Liver (tissue), 9 donors: ENCODE measurements around the gene NPTN. TPM values are rescaled to one million over a fixed set of nuclear protein-coding genes. Genes with fewer than 3 reads are reported as not detected.

Source experiments
- DNase-seq: peaks from one replicate; pipeline ENCODE4 v3.0.0-alpha.2; 2017; ENCODE audit warnings: low spot score
- H3K27ac ChIP-seq, 2 donors: one replicate each; pipeline ENCODE4 v1.7.0; 2013; ENCODE audit warnings: inconsistent platforms in 2 of 2, low read length in 2 of 2, control low read depth in 1 of 2, low read depth in 1 of 2, mild to moderate bottlenecking in 1 of 2
- H3K27me3 ChIP-seq, 4 donors: one replicate each; pipeline versions ENCODE4 v1.6.1 to v1.7.0; 2013; ENCODE audit warnings: low read length in 3 of 4, inconsistent platforms in 1 of 4, mild to moderate bottlenecking in 1 of 4, moderate library complexity in 1 of 4; ENCODE audit not compliant: control insufficient read depth in 4 of 4, insufficient read depth in 4 of 4
- H3K36me3 ChIP-seq, 4 donors: one replicate each; pipeline versions ENCODE4 v1.6.1 to v1.7.0; 2013; ENCODE audit warnings: low read length in 3 of 4, mild to moderate bottlenecking in 3 of 4, low read depth in 1 of 4, moderate library complexity in 1 of 4; ENCODE audit not compliant: control insufficient read depth in 4 of 4, insufficient read depth in 3 of 4
- H3K4me1 ChIP-seq, 4 donors: one replicate each; pipeline versions ENCODE4 v1.6.1 to v1.7.0; 2013; ENCODE audit warnings: low read length in 3 of 4, mild to moderate bottlenecking in 3 of 4, moderate library complexity in 1 of 4; ENCODE audit not compliant: control insufficient read depth in 4 of 4, insufficient read depth in 4 of 4
- H3K4me3 ChIP-seq, 3 donors: one replicate each; pipeline versions ENCODE4 v1.6.1 to v1.7.0; 2013; ENCODE audit warnings: low read length in 3 of 3, control low read depth in 1 of 3, low read depth in 1 of 3, mild to moderate bottlenecking in 1 of 3
- H3K9ac ChIP-seq, 2 donors: one replicate each; pipeline ENCODE4 v1.7.0; 2013; ENCODE audit warnings: low read length in 2 of 2, mild to moderate bottlenecking in 2 of 2, moderate library complexity in 2 of 2, control low read depth in 1 of 2, low read depth in 1 of 2
- H3K9me3 ChIP-seq, 4 donors: one replicate each; pipeline versions ENCODE4 v1.6.1 to v1.7.0; 2013; ENCODE audit warnings: low read length in 3 of 4; ENCODE audit not compliant: control insufficient read depth in 4 of 4
- FOXA1 ChIP-seq: IDR thresholded peaks from 2 replicates; pipeline ENCODE4 v1.6.1; 2016; ENCODE audit warnings: antibody characterized with exemption
- FOXA2 ChIP-seq: IDR thresholded peaks from 2 replicates; pipeline ENCODE4 v1.6.1; 2016; ENCODE audit warnings: antibody characterized with exemption
- HNF4G ChIP-seq: IDR thresholded peaks from 2 replicates; pipeline ENCODE4 v1.6.1; 2016; ENCODE audit warnings: antibody characterized with exemption
- NR2F2 ChIP-seq: IDR thresholded peaks from 2 replicates; pipeline ENCODE4 v1.6.1; 2016; ENCODE audit warnings: antibody characterized with exemption
- SP1 ChIP-seq: IDR thresholded peaks from 2 replicates; pipeline ENCODE4 v1.6.1; 2018; ENCODE audit warnings: antibody characterized with exemption, mild to moderate bottlenecking
- WGBS: extraction: QIAGEN DNeasy Blood & Tissue Kit; methylation state at CpG from one replicate; pipeline ENCODE4 v1.1.7; 2013; 5-methylcytosine and 5-hydroxymethylcytosine counted together
- polyA plus RNA-seq, 2 donors: library from polyadenylated mRNA; stranded (reverse) in 1 of 2; unstranded in 1 of 2; fragments of 200-250 nt in 1 of 2; fragments of >200 nt in 1 of 2; fragmentation: Nextera tagmentation in 1 of 2; extraction: Ambion mirVana in 1 of 2; gene quantifications; one replicate each; pipeline versions ENCODE4 v1.2.1 to v1.2.3, GENCODE V29; 2013 to 2015
- total RNA-seq, 2 donors: library from RNA; depleted of rRNA; stranded (reverse); fragments of >200 nt; gene quantifications; one replicate each; pipeline ENCODE4 v1.2.3, GENCODE V29; 2014
- TF ChIP-seq, protein P1 (sequence below): fragments of 150-350 bp; IDR thresholded peaks from 2 replicates; pipeline ENCODE4 v1.5.1; 2017; ENCODE audit warnings: improper control_type of control experiment, low read depth, low read length; ENCODE audit not compliant: missing input control
- TF ChIP-seq, protein P2 (sequence below): IDR thresholded peaks from 2 replicates; pipeline ENCODE4 v1.6.1; 2016; ENCODE audit warnings: antibody characterized with exemption, mild to moderate bottlenecking
- TF ChIP-seq, protein P3 (sequence below): IDR thresholded peaks from 2 replicates; pipeline ENCODE4 v1.6.1; 2016; ENCODE audit warnings: antibody characterized with exemption
- TF ChIP-seq, protein P4 (sequence below): IDR thresholded peaks from 2 replicates; pipeline ENCODE4 v1.6.1; 2016; ENCODE audit warnings: antibody characterized with exemption
- TF ChIP-seq, protein P5 (sequence below): IDR thresholded peaks from 2 replicates; pipeline ENCODE4 v1.6.1; 2016; ENCODE audit warnings: antibody characterized with exemption
- donor health status: healthy.
- donor health status: healthy.
- donor health status: healthy.
- donor health status: healthy.
- donor health status: healthy.

Gene NPTN
- total and polyA plus RNA-seq, 4 donors = 16.8 to 42.4 (median 33.9) TPM

DNA sequence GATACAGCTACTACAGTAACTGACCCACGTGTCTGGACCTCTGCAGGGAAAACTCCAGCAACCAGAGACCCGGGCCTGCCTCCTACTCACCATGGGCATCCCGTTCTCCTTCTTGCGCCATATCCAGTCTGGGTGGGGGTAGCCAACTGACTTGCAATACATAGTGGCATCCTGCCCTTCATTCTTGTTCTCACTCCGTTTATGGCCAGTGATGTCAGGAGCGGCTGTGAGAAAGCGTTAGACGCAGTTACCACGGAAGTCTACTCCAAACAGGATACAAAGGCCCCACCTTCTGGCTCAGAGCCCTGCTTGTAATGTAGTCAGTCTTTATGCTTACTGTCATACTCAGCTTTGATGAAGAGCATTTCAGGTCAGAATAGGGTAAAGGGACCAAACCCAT is 59.6 kb downstream of the NPTN start:
- peak overlapping the region; percentile 17 to 33 for H3K27ac ChIP-seq
- H3K27me3 ChIP-seq = no peaks in the 10 kb centered on the region
- H3K9me3 ChIP-seq = no peaks in the 10 kb centered on the region

DNA sequence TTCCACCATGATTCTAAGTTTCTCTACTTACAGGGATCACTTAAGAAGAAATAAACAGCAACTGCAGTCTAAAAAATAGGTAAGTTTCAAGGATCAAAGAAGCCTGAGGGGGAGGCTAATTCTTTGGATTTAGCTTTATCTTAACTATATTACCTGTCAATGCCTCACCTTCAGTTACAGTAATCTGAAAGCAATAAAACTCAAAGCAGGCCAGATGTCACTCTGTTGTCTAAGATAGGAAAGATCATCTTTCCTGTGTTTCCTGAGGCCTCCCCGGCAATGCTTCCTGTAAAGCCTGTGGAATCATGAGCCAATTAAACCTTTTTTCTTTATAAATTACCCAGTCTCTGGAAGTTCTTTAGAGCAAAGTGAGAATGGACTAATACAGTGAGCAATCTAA is 60.2 kb downstream of the NPTN start:
- Histone ChIP-seq H3K4me1 (no peaks in the 10 kb centered on the region), H3K27ac (peak overlapping the region in 1 of 2 donors; percentile 33), H3K9me3 (no peaks in the 10 kb centered on the region), H3K9ac (no peak overlapping the region), H3K4me3 (no peak overlapping the region), H3K27me3 (no peaks in the 10 kb centered on the region), H3K36me3 (peaks cover 0 to 45% (median 32%) of the 10 kb centered on the region in 4 donors)
- DNase-seq = no peak
- TF ChIP-seq, protein P1, sequence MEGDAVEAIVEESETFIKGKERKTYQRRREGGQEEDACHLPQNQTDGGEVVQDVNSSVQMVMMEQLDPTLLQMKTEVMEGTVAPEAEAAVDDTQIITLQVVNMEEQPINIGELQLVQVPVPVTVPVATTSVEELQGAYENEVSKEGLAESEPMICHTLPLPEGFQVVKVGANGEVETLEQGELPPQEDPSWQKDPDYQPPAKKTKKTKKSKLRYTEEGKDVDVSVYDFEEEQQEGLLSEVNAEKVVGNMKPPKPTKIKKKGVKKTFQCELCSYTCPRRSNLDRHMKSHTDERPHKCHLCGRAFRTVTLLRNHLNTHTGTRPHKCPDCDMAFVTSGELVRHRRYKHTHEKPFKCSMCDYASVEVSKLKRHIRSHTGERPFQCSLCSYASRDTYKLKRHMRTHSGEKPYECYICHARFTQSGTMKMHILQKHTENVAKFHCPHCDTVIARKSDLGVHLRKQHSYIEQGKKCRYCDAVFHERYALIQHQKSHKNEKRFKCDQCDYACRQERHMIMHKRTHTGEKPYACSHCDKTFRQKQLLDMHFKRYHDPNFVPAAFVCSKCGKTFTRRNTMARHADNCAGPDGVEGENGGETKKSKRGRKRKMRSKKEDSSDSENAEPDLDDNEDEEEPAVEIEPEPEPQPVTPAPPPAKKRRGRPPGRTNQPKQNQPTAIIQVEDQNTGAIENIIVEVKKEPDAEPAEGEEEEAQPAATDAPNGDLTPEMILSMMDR = no peak
- TF ChIP-seq SP1 = no peak
- TF ChIP-seq, protein P2, sequence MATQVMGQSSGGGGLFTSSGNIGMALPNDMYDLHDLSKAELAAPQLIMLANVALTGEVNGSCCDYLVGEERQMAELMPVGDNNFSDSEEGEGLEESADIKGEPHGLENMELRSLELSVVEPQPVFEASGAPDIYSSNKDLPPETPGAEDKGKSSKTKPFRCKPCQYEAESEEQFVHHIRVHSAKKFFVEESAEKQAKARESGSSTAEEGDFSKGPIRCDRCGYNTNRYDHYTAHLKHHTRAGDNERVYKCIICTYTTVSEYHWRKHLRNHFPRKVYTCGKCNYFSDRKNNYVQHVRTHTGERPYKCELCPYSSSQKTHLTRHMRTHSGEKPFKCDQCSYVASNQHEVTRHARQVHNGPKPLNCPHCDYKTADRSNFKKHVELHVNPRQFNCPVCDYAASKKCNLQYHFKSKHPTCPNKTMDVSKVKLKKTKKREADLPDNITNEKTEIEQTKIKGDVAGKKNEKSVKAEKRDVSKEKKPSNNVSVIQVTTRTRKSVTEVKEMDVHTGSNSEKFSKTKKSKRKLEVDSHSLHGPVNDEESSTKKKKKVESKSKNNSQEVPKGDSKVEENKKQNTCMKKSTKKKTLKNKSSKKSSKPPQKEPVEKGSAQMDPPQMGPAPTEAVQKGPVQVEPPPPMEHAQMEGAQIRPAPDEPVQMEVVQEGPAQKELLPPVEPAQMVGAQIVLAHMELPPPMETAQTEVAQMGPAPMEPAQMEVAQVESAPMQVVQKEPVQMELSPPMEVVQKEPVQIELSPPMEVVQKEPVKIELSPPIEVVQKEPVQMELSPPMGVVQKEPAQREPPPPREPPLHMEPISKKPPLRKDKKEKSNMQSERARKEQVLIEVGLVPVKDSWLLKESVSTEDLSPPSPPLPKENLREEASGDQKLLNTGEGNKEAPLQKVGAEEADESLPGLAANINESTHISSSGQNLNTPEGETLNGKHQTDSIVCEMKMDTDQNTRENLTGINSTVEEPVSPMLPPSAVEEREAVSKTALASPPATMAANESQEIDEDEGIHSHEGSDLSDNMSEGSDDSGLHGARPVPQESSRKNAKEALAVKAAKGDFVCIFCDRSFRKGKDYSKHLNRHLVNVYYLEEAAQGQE = no peak
- TF ChIP-seq HNF4G = no peak
- TF ChIP-seq, protein P3, sequence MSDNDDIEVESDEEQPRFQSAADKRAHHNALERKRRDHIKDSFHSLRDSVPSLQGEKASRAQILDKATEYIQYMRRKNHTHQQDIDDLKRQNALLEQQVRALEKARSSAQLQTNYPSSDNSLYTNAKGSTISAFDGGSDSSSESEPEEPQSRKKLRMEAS = no peak
- no peak for TF ChIP-seq NR2F2
- no peak for TF ChIP-seq FOXA2
- TF ChIP-seq, protein P4, sequence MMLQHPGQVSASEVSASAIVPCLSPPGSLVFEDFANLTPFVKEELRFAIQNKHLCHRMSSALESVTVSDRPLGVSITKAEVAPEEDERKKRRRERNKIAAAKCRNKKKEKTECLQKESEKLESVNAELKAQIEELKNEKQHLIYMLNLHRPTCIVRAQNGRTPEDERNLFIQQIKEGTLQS = no peak
- 72% methylated on average over 1 of the region's 1 CpG for WGBS

More for the DNA sequence above, 59.6 kb downstream of the NPTN start:
- Histone ChIP-seq H3K9ac (no peak overlapping the region), H3K36me3 (peaks cover 0 to 41% (median 29%) of the 10 kb centered on the region in 4 donors), H3K4me3 (no peak overlapping the region), H3K4me1 (no peaks in the 10 kb centered on the region)
- WGBS = 74% methylated on average over 9 of the region's 9 CpGs
- TF ChIP-seq NR2F2 (peak; percentile 8), HNF4G (no peak)
- DNase-seq = no peak

DNA sequence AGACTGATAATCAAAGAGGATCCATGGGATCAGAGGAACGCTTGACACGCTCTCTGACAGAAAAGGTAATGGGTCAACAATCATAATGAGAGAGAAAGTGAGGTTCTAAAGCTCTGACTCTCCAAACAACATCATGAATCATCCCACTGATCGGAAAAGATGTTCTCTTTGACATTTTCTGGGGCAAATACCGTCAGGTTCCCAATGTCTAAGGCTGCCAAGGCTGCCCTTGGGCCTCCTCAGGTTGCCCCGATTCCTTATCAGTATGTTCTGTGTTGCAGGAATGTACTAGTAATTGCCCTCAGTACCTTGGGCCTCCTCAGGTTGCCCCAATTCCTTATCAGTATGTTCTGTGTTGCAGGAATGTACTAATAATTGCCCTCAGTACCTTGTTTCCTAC is 60.9 kb downstream of the NPTN start:
- Histone ChIP-seq H3K27ac (no peak overlapping the region), H3K27me3 (no peaks in the 10 kb centered on the region), H3K4me3 (no peak overlapping the region), H3K4me1 (no peaks in the 10 kb centered on the region), H3K9ac (no peak overlapping the region), H3K9me3 (no peaks in the 10 kb centered on the region), H3K36me3 (peaks cover 0 to 50% (median 32%) of the 10 kb centered on the region in 4 donors)
- 87% methylated on average over 5 of the region's 5 CpGs for WGBS
- no peak for TF ChIP-seq FOXA2
- no peak for TF ChIP-seq HNF4G
- TF ChIP-seq, protein P2 = no peak
- no peak for TF ChIP-seq FOXA1
- TF ChIP-seq, protein P5, sequence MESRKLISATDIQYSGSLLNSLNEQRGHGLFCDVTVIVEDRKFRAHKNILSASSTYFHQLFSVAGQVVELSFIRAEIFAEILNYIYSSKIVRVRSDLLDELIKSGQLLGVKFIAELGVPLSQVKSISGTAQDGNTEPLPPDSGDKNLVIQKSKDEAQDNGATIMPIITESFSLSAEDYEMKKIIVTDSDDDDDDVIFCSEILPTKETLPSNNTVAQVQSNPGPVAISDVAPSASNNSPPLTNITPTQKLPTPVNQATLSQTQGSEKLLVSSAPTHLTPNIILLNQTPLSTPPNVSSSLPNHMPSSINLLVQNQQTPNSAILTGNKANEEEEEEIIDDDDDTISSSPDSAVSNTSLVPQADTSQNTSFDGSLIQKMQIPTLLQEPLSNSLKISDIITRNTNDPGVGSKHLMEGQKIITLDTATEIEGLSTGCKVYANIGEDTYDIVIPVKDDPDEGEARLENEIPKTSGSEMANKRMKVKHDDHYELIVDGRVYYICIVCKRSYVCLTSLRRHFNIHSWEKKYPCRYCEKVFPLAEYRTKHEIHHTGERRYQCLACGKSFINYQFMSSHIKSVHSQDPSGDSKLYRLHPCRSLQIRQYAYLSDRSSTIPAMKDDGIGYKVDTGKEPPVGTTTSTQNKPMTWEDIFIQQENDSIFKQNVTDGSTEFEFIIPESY = no peak
- no peak for DNase-seq
